Tibial nerve (tissue), 3 donors: ENCODE results near the gene CEBPZ.

Experiments used
- CTCF ChIP-seq, 5 experiments: fragments of 200-600 bp in 3 of 5; fragments of 450-650 bp in 2 of 5; sonication (generic) in 3 of 5; IDR thresholded peaks; one replicate each; pipeline ENCODE4 v1.5.1; 2016 to 2019; ENCODE audit warnings: antibody characterized with exemption in 5 of 5, mild to moderate bottlenecking in 3 of 5, moderate library complexity in 2 of 5
- POLR2A ChIP-seq, 2 donors: fragments of 450-650 bp; IDR thresholded peaks; one replicate each; pipeline ENCODE4 v1.6.1; 2017; ENCODE audit warnings: antibody characterized with exemption in 2 of 2, mild to moderate bottlenecking in 2 of 2, moderate library complexity in 2 of 2

- TF ChIP-seq CTCF (IDR thresholded peaks at IDR 0.05) (no peak), POLR2A (IDR thresholded peaks at IDR 0.05) (no peak)
Measured at GRCh38 chr2:37268111-37268510, 36.7 kb upstream of the CEBPZ start.
